ENCODE measurements around the gene RAC3. TPM values are rescaled to one million over a fixed set of nuclear protein-coding genes. Genes with fewer than 3 reads are reported as not detected.

RAC3 gene
- polyA plus RNA-seq, 1 donor (not counting 4 experiments of a cell fraction or from before 2014, with no cell fraction given): 12.3 TPM

- Histone ChIP-seq H3K27me3 (ENCODE audit: control insufficient read depth, extremely low read depth, insufficient read depth, low read length) (no peaks in the 10 kb centered on the region), H3K4me3 (ENCODE audit: control insufficient read depth in 2 of 3, extremely low read depth in 1 of 3, insufficient read depth in 2 of 3, low read depth in 1 of 3, low read length in 3 of 3) (no peak overlapping the region), H3K4me1 (ENCODE audit: control insufficient read depth, extremely low read depth, insufficient read depth, low read length) (peaks cover 24% of the 10 kb centered on the region), H3K9me1 (ENCODE audit: control insufficient read depth, extremely low read depth, insufficient read depth, low read length) (no peaks in the 10 kb centered on the region), H3K4me2 (ENCODE audit: control insufficient read depth, extremely low read depth, insufficient read depth, low read depth, low read length) (no peak overlapping the region), H3K9me3 (ENCODE audit: control insufficient read depth, low read depth, low read length) (no peaks in the 10 kb centered on the region), H4K20me1 (ENCODE audit: control insufficient read depth, extremely low read depth, insufficient read depth, low read length) (peaks cover 3% of the 10 kb centered on the region), H3K9ac (ENCODE audit: control insufficient read depth, extremely low read depth, insufficient read depth, low read length) (no peak overlapping the region), H3K36me3 (ENCODE audit: control insufficient read depth in 2 of 2, extremely low read depth in 1 of 2, insufficient read depth in 2 of 2, low read length in 2 of 2) (peaks cover 1 to 5% of the 10 kb centered on the region in 2 experiments), H3K27ac (ENCODE audit: control insufficient read depth, insufficient read depth, low read length) (no peak overlapping the region), H3K79me2 (ENCODE audit: control insufficient read depth, insufficient read depth, low read length) (no peaks in the 10 kb centered on the region), H2AFZ (ENCODE audit: control insufficient read depth, low read length) (no peak overlapping the region)
- FAIRE-seq (no peak), DNase-seq (ENCODE audit: low read depth, low spot score) (no peak)
- TF ChIP-seq CTCF (optimal IDR thresholded peaks at IDR 0.05 in 1 of 3, IDR thresholded peaks at IDR 0.05 in 1 of 3, conservative IDR thresholded peaks at IDR 0.05 in 1 of 3; ENCODE audit: extremely low read depth in 1 of 3, insufficient read depth in 2 of 3, low read length in 3 of 3) (no peak), EZH2 (IDR thresholded peaks at IDR 0.05; ENCODE audit: low read length) (no peak)
- dilution Hi-C loops (cut with MboI; ENCODE audit: extremely low pct_ligation_motif_present, low sequenced_read_pairs): no loop called here
Measured at GRCh38 chr17:82033359-82034085, 2.0 kb downstream of the RAC3 start.

- Histone ChIP-seq H3K27ac (ENCODE audit: control insufficient read depth, insufficient read depth, low read length) (no peak overlapping the region), H3K79me2 (ENCODE audit: control insufficient read depth, insufficient read depth, low read length) (no peaks in the 10 kb centered on the region), H3K4me1 (ENCODE audit: control insufficient read depth, extremely low read depth, insufficient read depth, low read length) (peaks cover 24% of the 10 kb centered on the region), H2AFZ (ENCODE audit: control insufficient read depth, low read length) (no peak overlapping the region), H3K27me3 (ENCODE audit: control insufficient read depth, extremely low read depth, insufficient read depth, low read length) (no peaks in the 10 kb centered on the region), H3K9me3 (ENCODE audit: control insufficient read depth, low read depth, low read length) (no peaks in the 10 kb centered on the region), H3K4me2 (ENCODE audit: control insufficient read depth, extremely low read depth, insufficient read depth, low read depth, low read length) (no peak overlapping the region), H4K20me1 (ENCODE audit: control insufficient read depth, extremely low read depth, insufficient read depth, low read length) (peaks cover 3% of the 10 kb centered on the region), H3K4me3 (ENCODE audit: control insufficient read depth in 2 of 3, extremely low read depth in 1 of 3, insufficient read depth in 2 of 3, low read depth in 1 of 3, low read length in 3 of 3) (no peak overlapping the region), H3K9ac (ENCODE audit: control insufficient read depth, extremely low read depth, insufficient read depth, low read length) (no peak overlapping the region), H3K9me1 (ENCODE audit: control insufficient read depth, extremely low read depth, insufficient read depth, low read length) (no peaks in the 10 kb centered on the region), H3K36me3 (ENCODE audit: control insufficient read depth in 2 of 2, extremely low read depth in 1 of 2, insufficient read depth in 2 of 2, low read length in 2 of 2) (peaks cover 1 to 4% of the 10 kb centered on the region in 2 experiments)
- dilution Hi-C loops (cut with MboI; ENCODE audit: extremely low pct_ligation_motif_present, low sequenced_read_pairs): no loop called here
- FAIRE-seq (no peak), DNase-seq (ENCODE audit: low read depth, low spot score) (no peak)
- TF ChIP-seq CTCF (optimal IDR thresholded peaks at IDR 0.05 in 1 of 3, IDR thresholded peaks at IDR 0.05 in 1 of 3, conservative IDR thresholded peaks at IDR 0.05 in 1 of 3; ENCODE audit: extremely low read depth in 1 of 3, insufficient read depth in 2 of 3, low read length in 3 of 3) (no peak), EZH2 (IDR thresholded peaks at IDR 0.05; ENCODE audit: low read length) (no peak)
Measured at GRCh38 chr17:82034371-82035011, 3.0 kb downstream of the RAC3 start.
